Panc1 (cell line): ENCODE results near the gene TEX13D. TPM values are rescaled to one million over a fixed set of nuclear protein-coding genes. Genes with fewer than 3 reads are reported as not detected.

ENCODE experiments used
- ATAC-seq: fragments of 200-7000 bp; cut with Tn5 transposase; 2 replicates; pipeline ENCODE4 v1.9.1; 2020; ENCODE audit warnings: mild to moderate bottlenecking, moderate library complexity
- BruUV-seq: library from RNA; stranded (reverse); fragments of 400-500 nt; replicated peaks from 2 replicates; lab custom pipeline; 2021; lab: Mats Ljungman, UMichigan
- CTCF ChIA-PET: fragments of 300-600 bp; sonication (Branson Sonifier 250); formaldehyde crosslinking; loops from one replicate; lab custom pipeline; 2022; ENCODE audit warnings: antibody characterized with exemption; lab: Charles Lee
- POLR2A ChIA-PET: fragments of 300-600 bp; sonication (Branson Sonifier 250); formaldehyde crosslinking; loops from one replicate; lab custom pipeline; 2022; ENCODE audit warnings: antibody characterized with exemption; lab: Charles Lee
- DNase-seq: peaks from one replicate; pipeline ENCODE4 v3.0.0-alpha.2; 2010; ENCODE audit warnings: low read depth, low spot score
- H3K27ac ChIP-seq: 2 replicates; pipeline ENCODE4 v1.5.1; 2011; ENCODE audit warnings: mild to moderate bottlenecking, low read length, inconsistent platforms
- H3K27me3 ChIP-seq: fragments of 200-500 bp; sonication (Bioruptor generic); 2 replicates; pipeline ENCODE4 v1.6.0; 2014; ENCODE audit warnings: low read length, inconsistent platforms; ENCODE audit not compliant: control insufficient read depth, insufficient read depth
- H3K36me3 ChIP-seq: fragments of 200-500 bp; sonication (Bioruptor generic); 2 replicates; pipeline ENCODE4 v1.5.1; 2014; ENCODE audit warnings: inconsistent platforms, mild to moderate bottlenecking, low read length, moderate library complexity; ENCODE audit not compliant: control insufficient read depth, insufficient read depth
- H3K4me1 ChIP-seq: 2 replicates; pipeline ENCODE4 v1.5.1; 2011; ENCODE audit warnings: inconsistent platforms, mild to moderate bottlenecking, low read length, moderate library complexity; ENCODE audit not compliant: control insufficient read depth, insufficient read depth
- H3K4me3 ChIP-seq, 2 experiments: 2 replicates each; pipeline ENCODE4 v1.5.1; 2011 to 2012; ENCODE audit warnings: low read depth in 2 of 2, low read length in 2 of 2, mild to moderate bottlenecking in 2 of 2, inconsistent platforms in 1 of 2, moderate library complexity in 1 of 2
- H3K9me3 ChIP-seq: fragments of 200-500 bp; sonication (Bioruptor generic); 2 replicates; pipeline ENCODE4 v1.5.1; 2014; ENCODE audit warnings: low read depth, mild to moderate bottlenecking, inconsistent platforms, low read length, moderate library complexity; ENCODE audit not compliant: control insufficient read depth, insufficient read depth
- CTCF ChIP-seq: fragments of 450-650 bp; IDR thresholded peaks from 2 replicates; pipeline ENCODE4 v1.5.1; 2017; ENCODE audit warnings: mild to moderate bottlenecking
- POLR2AphosphoS5 ChIP-seq: IDR thresholded peaks from 2 replicates; pipeline ENCODE4 v1.6.1; 2012; ENCODE audit warnings: mild to moderate bottlenecking, low read depth, low read length, moderate library complexity
- REST ChIP-seq, 2 experiments: IDR thresholded peaks; 2 replicates each; pipeline ENCODE4 v1.6.1; 2011 to 2012; ENCODE audit warnings: low read depth in 2 of 2, control low read depth in 1 of 2, low read length in 1 of 2, mild to moderate bottlenecking in 1 of 2, moderate library complexity in 1 of 2; ENCODE audit not compliant: insufficient read depth in 1 of 2
- SIN3A ChIP-seq: IDR thresholded peaks from 2 replicates; pipeline ENCODE4 v1.6.1; 2012; ENCODE audit warnings: low read depth, mild to moderate bottlenecking, low read length, moderate library complexity, borderline replicate concordance; ENCODE audit not compliant: insufficient read depth
- TCF7L2 ChIP-seq: IDR thresholded peaks from 2 replicates; pipeline ENCODE4 v1.6.1; 2011; ENCODE audit warnings: mild to moderate bottlenecking, low read depth, low read length, inconsistent platforms
- in situ Hi-C: cut with HindIII; loops from 2 replicates; pipeline ENCODE4 v1.10.0; 2016; ENCODE audit warnings: low sequenced_read_pairs, low pct_unique_long_range_greater_than_20kb
- intact Hi-C: fragments of 100-400 bp; cut with micrococcal nuclease; formaldehyde crosslinking; loops from one replicate; pipeline ENCODE4 v1.10.0; 2022; ENCODE audit not compliant: unreplicated experiment
- total RNA-seq: library from RNA; stranded (reverse); gene quantifications from one replicate; pipeline ENCODE4 v1.2.1, GENCODE V29; 2021; ENCODE audit not compliant: unreplicated experiment

Gene TEX13D
- total RNA-seq, 1 experiment from 2014 or later = not detected

GRCh38 chrX:124335598-124335997 is 3.1 kb downstream of the TEX13D start:
- no peak for DNase-seq
- ChIA-PET CTCF (no interaction called here), POLR2A (no interaction called here)
- H3K9me3 ChIP-seq = no peaks in the 10 kb centered on the region
- no peak overlapping the region for H3K27ac ChIP-seq
- in situ Hi-C loops = no loop called here
- no peaks in the 10 kb centered on the region for H3K27me3 ChIP-seq
- BruUV-seq = no TSS peak
- intact Hi-C loops = no loop called here
- no peak overlapping the region for H3K4me3 ChIP-seq
- no peak for ATAC-seq
- no peaks in the 10 kb centered on the region for H3K36me3 ChIP-seq
- TF ChIP-seq REST (IDR thresholded peaks at IDR 0.05; ENCODE audit: insufficient read depth in 1 of 2, low read depth in 2 of 2, low read length in 1 of 2) (no peak), SIN3A (no peak), TCF7L2 (no peak), POLR2AphosphoS5 (no peak), CTCF (no peak)
- no peaks in the 10 kb centered on the region for H3K4me1 ChIP-seq

DNA sequence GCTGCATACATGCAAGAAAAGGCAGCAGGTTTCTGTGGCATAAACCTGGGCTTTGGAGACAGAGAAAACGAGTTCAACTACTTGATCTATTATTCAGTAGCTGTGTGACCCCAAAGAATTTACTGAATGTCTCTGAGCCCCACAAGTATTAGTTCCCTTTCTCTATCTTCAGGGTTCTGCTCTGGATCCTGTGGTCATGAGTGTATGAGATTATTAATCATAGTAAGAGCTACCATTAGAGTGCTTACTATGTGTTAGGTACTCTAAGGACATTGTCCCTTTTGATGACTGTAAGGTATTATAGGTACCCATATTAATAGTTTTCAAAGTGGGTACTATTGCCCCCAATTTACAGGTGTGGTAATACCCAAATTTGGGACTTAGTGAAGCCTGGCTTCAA is 5.5 kb downstream of the TEX13D start:
- ATAC-seq (no peak), DNase-seq (no peak)
- Histone ChIP-seq H3K9me3 (no peaks in the 10 kb centered on the region), H3K36me3 (no peaks in the 10 kb centered on the region), H3K4me3 (no peak overlapping the region), H3K27me3 (no peaks in the 10 kb centered on the region), H3K4me1 (no peaks in the 10 kb centered on the region), H3K27ac (no peak overlapping the region)
- no TSS peak for BruUV-seq
- POLR2A ChIA-PET = no interaction called here
- in situ Hi-C loops (no loop called here), intact Hi-C loops (no loop called here)
- TF ChIP-seq CTCF (no peak), SIN3A (no peak), POLR2AphosphoS5 (no peak), TCF7L2 (no peak), REST (IDR thresholded peaks at IDR 0.05; ENCODE audit: insufficient read depth in 1 of 2, low read depth in 2 of 2, low read length in 1 of 2) (no peak)
- CTCF ChIA-PET = no interaction called here
